CD4-positive, alpha-beta memory T cell (primary cell): ENCODE results near the gene RALGAPA1. TPM values are rescaled to one million over a fixed set of nuclear protein-coding genes. Genes with fewer than 3 reads are reported as not detected.
"Not testable (repeated sequence)": the region's sequence is repeated elsewhere in the genome, so short reads cannot be mapped to it uniquely, and the experiment has no call there.

ENCODE experiments used
- CTCF ChIA-PET: fragments of 350-600 bp; sonication (Branson Sonifier 250); formaldehyde crosslinking; loops from one replicate; lab custom pipeline; 2021; ENCODE audit warnings: inconsistent platforms; ENCODE audit not compliant: partially characterized antibody; lab: Charles Lee
- POLR2A ChIA-PET: fragments of 350-600 bp; sonication (Branson Sonifier 250); formaldehyde crosslinking; loops from one replicate; lab custom pipeline; 2021; ENCODE audit not compliant: partially characterized antibody; lab: Charles Lee
- DNase-seq, 5 donors: peaks; one replicate each; pipeline versions ENCODE4 v3.0.0 to v3.0.0-alpha.2; 2020 to 2022; ENCODE audit warnings: mixed read lengths in 1 of 5
- H3K27ac ChIP-seq: one replicate; pipeline ENCODE4 v1.7.0; 2013; ENCODE audit warnings: low read depth, low read length
- H3K27me3 ChIP-seq: 2 replicates; pipeline ENCODE4 v1.7.0; 2013; ENCODE audit warnings: mild to moderate bottlenecking, low read length, moderate library complexity; ENCODE audit not compliant: insufficient read depth
- H3K36me3 ChIP-seq: 2 replicates; pipeline ENCODE4 v1.7.0; 2013; ENCODE audit warnings: mild to moderate bottlenecking, low read length, moderate library complexity; ENCODE audit not compliant: insufficient read depth
- H3K4me1 ChIP-seq: 2 replicates; pipeline ENCODE4 v1.7.0; 2013; ENCODE audit warnings: mild to moderate bottlenecking, low read length, moderate library complexity; ENCODE audit not compliant: insufficient read depth
- H3K4me3 ChIP-seq, 2 donors: one replicate each; pipeline ENCODE4 v1.7.0; 2013; ENCODE audit warnings: low read length in 2 of 2, mild to moderate bottlenecking in 1 of 2
- H3K9me3 ChIP-seq, 2 donors: one replicate each; pipeline ENCODE4 v1.7.0; 2013; ENCODE audit warnings: low read length in 2 of 2, control low read depth in 1 of 2; ENCODE audit not compliant: control insufficient read depth in 1 of 2
- H3K27ac Mint-ChIP-seq, 7 donors: one replicate each; pipeline ENCODE4 v1.8.0; 2020 to 2021; ENCODE audit warnings: mixed read lengths in 7 of 7, mild to moderate bottlenecking in 6 of 7, inconsistent platforms in 3 of 7, moderate library complexity in 3 of 7
- H3K27me3 Mint-ChIP-seq, 2 donors: one replicate each; pipeline ENCODE4 v1.8.0; 2020 to 2021; ENCODE audit warnings: mixed read lengths in 2 of 2
- H3K36me3 Mint-ChIP-seq, 2 donors: one replicate each; pipeline ENCODE4 v1.8.0; 2020 to 2021; ENCODE audit warnings: mixed read lengths in 2 of 2, inconsistent platforms in 1 of 2, mild to moderate bottlenecking in 1 of 2
- H3K4me1 Mint-ChIP-seq, 4 donors: one replicate each; pipeline ENCODE4 v1.8.0; 2020 to 2021; ENCODE audit warnings: mixed read lengths in 4 of 4, mild to moderate bottlenecking in 1 of 4
- H3K4me3 Mint-ChIP-seq, 8 donors: one replicate each; pipeline ENCODE4 v1.8.0; 2020 to 2021; ENCODE audit warnings: mixed read lengths in 8 of 8, mild to moderate bottlenecking in 7 of 8, moderate library complexity in 6 of 8, inconsistent platforms in 3 of 8
- H3K9me3 Mint-ChIP-seq, 8 donors: one replicate each; pipeline ENCODE4 v1.8.0; 2020 to 2021; ENCODE audit warnings: mixed read lengths in 8 of 8, mild to moderate bottlenecking in 5 of 8, inconsistent platforms in 3 of 8, moderate library complexity in 1 of 8
- intact Hi-C: fragments of 100-400 bp; cut with micrococcal nuclease; formaldehyde crosslinking; loops from one replicate; pipeline ENCODE4 v1.15.1; 2023
- polyA plus RNA-seq, 2 donors: library from polyadenylated mRNA; unstranded; fragments of 300-500 nt; fragmentation: Illumina TruSeq; gene quantifications; one replicate each; pipeline ENCODE4 v1.2.3, GENCODE V29; 2021
- total RNA-seq, 2 experiments: library from RNA; stranded (reverse); gene quantifications; one replicate each; pipeline ENCODE4 v1.2.3, GENCODE V29; 2021

RALGAPA1 gene
- total and polyA plus RNA-seq, 4 experiments from 2014 or later = 15.1 to 66.0 (median 42.9) TPM

GRCh38 chr14:35750202-35750904 is 58.7 kb downstream of the RALGAPA1 start:
- ChIA-PET POLR2A (no interaction called here), CTCF (no interaction called here)
- no peak for DNase-seq
- peaks cover 9% of the 10 kb centered on the region for H3K36me3 ChIP-seq
- no peaks in the 10 kb centered on the region for H3K4me1 Mint-ChIP-seq
- H3K36me3 Mint-ChIP-seq = peaks cover 49 to 66% of the 10 kb centered on the region in 2 donors
- H3K27me3 ChIP-seq = no peaks in the 10 kb centered on the region
- H3K27ac Mint-ChIP-seq = peak overlapping the region in 1 of 7 donors; percentile 25
- no peaks in the 10 kb centered on the region for H3K9me3 Mint-ChIP-seq
- H3K27me3 Mint-ChIP-seq = no peaks in the 10 kb centered on the region
- H3K9me3 ChIP-seq = no peaks in the 10 kb centered on the region
- intact Hi-C loops = no loop called here
- H3K4me3 ChIP-seq = no peak overlapping the region
- no peaks in the 10 kb centered on the region for H3K4me1 ChIP-seq
- H3K27ac ChIP-seq = no peak overlapping the region
- H3K4me3 Mint-ChIP-seq = no peak overlapping the region

- H3K4me3 ChIP-seq = no peak overlapping the region
- no peak for DNase-seq
- no peaks in the 10 kb centered on the region for H3K9me3 ChIP-seq
- peaks cover 32 to 47% of the 10 kb centered on the region in 2 donors for H3K36me3 Mint-ChIP-seq
- H3K4me3 Mint-ChIP-seq = no peak overlapping the region
- ChIA-PET CTCF (no interaction called here), POLR2A (no interaction called here)
- H3K4me1 Mint-ChIP-seq = no peaks in the 10 kb centered on the region
- intact Hi-C loops = no loop called here
- no peak overlapping the region for H3K27ac ChIP-seq
- H3K27me3 ChIP-seq = no peaks in the 10 kb centered on the region
- peaks cover 5% of the 10 kb centered on the region for H3K36me3 ChIP-seq
- peak overlapping the region in 2 of 7 donors; percentile 48 to 53 for H3K27ac Mint-ChIP-seq
- H3K4me1 ChIP-seq = no peaks in the 10 kb centered on the region
- H3K9me3 Mint-ChIP-seq = no peaks in the 10 kb centered on the region
- H3K27me3 Mint-ChIP-seq = no peaks in the 10 kb centered on the region
These were observed 61.7 kb downstream of the RALGAPA1 start for GRCh38 chr14:35747379-35747778.

DNA sequence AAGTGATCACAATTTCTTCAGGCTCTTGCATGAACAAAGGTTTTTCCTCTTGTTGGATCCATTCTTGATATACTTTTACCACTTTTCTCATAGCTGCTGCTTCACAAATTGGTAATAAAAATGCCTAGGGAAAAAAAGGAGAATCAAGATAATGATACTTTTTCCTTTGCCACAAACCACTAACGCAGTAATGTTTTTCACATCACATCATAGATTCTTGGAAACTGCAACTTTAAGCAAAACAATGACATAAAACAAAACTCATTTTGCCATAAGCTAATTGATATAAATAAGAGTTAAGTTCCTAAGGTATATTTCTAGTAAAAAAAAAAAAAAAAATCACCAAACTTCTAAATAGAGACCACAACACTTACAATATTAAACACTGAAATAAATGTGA is 66.7 kb downstream of the RALGAPA1 start:
- no peak overlapping the region for H3K27ac ChIP-seq
- ChIA-PET CTCF (interaction anchor here (0.7 kb wide), 1 partner anchor 75 kb away, joined by 3 read pairs; no protein-coding TSS in a partner anchor), POLR2A (interaction anchor here (0.6 to 0.8 kb wide), 3 partner anchors 19 to 1176 kb away, joined by 3 to 5 read pairs (median 3); no protein-coding TSS in a partner anchor)
- H3K4me1 Mint-ChIP-seq = no peaks in the 10 kb centered on the region
- H3K27me3 Mint-ChIP-seq = no peaks in the 10 kb centered on the region
- H3K36me3 ChIP-seq = peaks cover 7% of the 10 kb centered on the region
- H3K36me3 Mint-ChIP-seq = peaks cover 39 to 43% of the 10 kb centered on the region in 2 donors
- H3K4me3 Mint-ChIP-seq = no peak overlapping the region
- H3K4me3 ChIP-seq = no peak overlapping the region
- H3K9me3 ChIP-seq = no peaks in the 10 kb centered on the region
- no peaks in the 10 kb centered on the region for H3K9me3 Mint-ChIP-seq
- no peaks in the 10 kb centered on the region for H3K27me3 ChIP-seq
- no peak for DNase-seq
- peak overlapping the region in 1 of 7 donors; percentile 35 for H3K27ac Mint-ChIP-seq
- H3K4me1 ChIP-seq = no peaks in the 10 kb centered on the region
- intact Hi-C loops = no loop called here

- H3K4me1 ChIP-seq = no peaks in the 10 kb centered on the region
- ChIA-PET POLR2A (no interaction called here), CTCF (interaction anchor here (0.7 kb wide), 1 partner anchor 76 kb away, joined by 3 read pairs; no protein-coding TSS in a partner anchor)
- DNase-seq = no peak
- Mint-ChIP-seq H3K27ac (no peak overlapping the region), H3K36me3 (peaks cover 39 to 40% of the 10 kb centered on the region in 2 donors), H3K4me3 (no peak overlapping the region), H3K4me1 (no peaks in the 10 kb centered on the region), H3K9me3 (no peaks in the 10 kb centered on the region), H3K27me3 (no peaks in the 10 kb centered on the region)
- no peak overlapping the region for H3K4me3 ChIP-seq
- H3K9me3 ChIP-seq = no peaks in the 10 kb centered on the region
- peaks cover 3% of the 10 kb centered on the region for H3K36me3 ChIP-seq
- no peak overlapping the region for H3K27ac ChIP-seq
- intact Hi-C loops = no loop called here
- no peaks in the 10 kb centered on the region for H3K27me3 ChIP-seq
These were observed 67.1 kb downstream of the RALGAPA1 start for GRCh38 chr14:35742032-35742371.

- Mint-ChIP-seq H3K4me1 (no peaks in the 10 kb centered on the region), H3K27me3 (no peaks in the 10 kb centered on the region), H3K36me3 (peaks cover 37 to 39% of the 10 kb centered on the region in 2 donors), H3K4me3 (no peak overlapping the region), H3K9me3 (no peaks in the 10 kb centered on the region), H3K27ac (no peak overlapping the region)
- Histone ChIP-seq H3K4me3 (no peak overlapping the region), H3K9me3 (no peaks in the 10 kb centered on the region), H3K27me3 (no peaks in the 10 kb centered on the region), H3K4me1 (no peaks in the 10 kb centered on the region), H3K27ac (no peak overlapping the region), H3K36me3 (peaks cover 3% of the 10 kb centered on the region)
- no peak for DNase-seq
- intact Hi-C loops = no loop called here
- ChIA-PET CTCF (no interaction called here), POLR2A (no interaction called here)
These were observed 67.6 kb downstream of the RALGAPA1 start for GRCh38 chr14:35741345-35742031.

GRCh38 chr14:35740215-35740614 is 68.9 kb downstream of the RALGAPA1 start:
- H3K4me1 ChIP-seq = no peaks in the 10 kb centered on the region
- no peak for DNase-seq
- Mint-ChIP-seq H3K4me1 (no peaks in the 10 kb centered on the region), H3K9me3 (peaks cover 0 to 2% (median 0%) of the 10 kb centered on the region in 8 donors), H3K27ac (no peak overlapping the region), H3K27me3 (no peaks in the 10 kb centered on the region), H3K4me3 (no peak overlapping the region), H3K36me3 (peaks cover 41 to 47% of the 10 kb centered on the region in 2 donors)
- no peaks in the 10 kb centered on the region for H3K9me3 ChIP-seq
- POLR2A ChIA-PET = no interaction called here
- intact Hi-C loops = no loop called here
- no peak overlapping the region for H3K4me3 ChIP-seq
- CTCF ChIA-PET = no interaction called here
- H3K27me3 ChIP-seq = no peaks in the 10 kb centered on the region
- H3K27ac ChIP-seq = no peak overlapping the region
- H3K36me3 ChIP-seq = peaks cover 3% of the 10 kb centered on the region

GRCh38 chr14:35735163-35735562 is 73.9 kb downstream of the RALGAPA1 start:
- H3K9me3 ChIP-seq, H3K27me3 ChIP-seq, H3K27ac ChIP-seq, H3K36me3 ChIP-seq, intact Hi-C loops, H3K4me3 Mint-ChIP-seq, CTCF ChIA-PET, H3K27ac Mint-ChIP-seq, H3K9me3 Mint-ChIP-seq, H3K4me1 ChIP-seq, H3K4me3 ChIP-seq, H3K27me3 Mint-ChIP-seq, DNase-seq, POLR2A ChIA-PET: not testable (repeated sequence)
- peaks cover 6 to 23% (median 14%) of the 10 kb centered on the region in 4 donors for H3K4me1 Mint-ChIP-seq
- H3K36me3 Mint-ChIP-seq = peaks cover 56 to 70% of the 10 kb centered on the region in 2 donors
